ENCODE results near the gene LRRC37B.

- TF ChIP-seq, protein P1, sequence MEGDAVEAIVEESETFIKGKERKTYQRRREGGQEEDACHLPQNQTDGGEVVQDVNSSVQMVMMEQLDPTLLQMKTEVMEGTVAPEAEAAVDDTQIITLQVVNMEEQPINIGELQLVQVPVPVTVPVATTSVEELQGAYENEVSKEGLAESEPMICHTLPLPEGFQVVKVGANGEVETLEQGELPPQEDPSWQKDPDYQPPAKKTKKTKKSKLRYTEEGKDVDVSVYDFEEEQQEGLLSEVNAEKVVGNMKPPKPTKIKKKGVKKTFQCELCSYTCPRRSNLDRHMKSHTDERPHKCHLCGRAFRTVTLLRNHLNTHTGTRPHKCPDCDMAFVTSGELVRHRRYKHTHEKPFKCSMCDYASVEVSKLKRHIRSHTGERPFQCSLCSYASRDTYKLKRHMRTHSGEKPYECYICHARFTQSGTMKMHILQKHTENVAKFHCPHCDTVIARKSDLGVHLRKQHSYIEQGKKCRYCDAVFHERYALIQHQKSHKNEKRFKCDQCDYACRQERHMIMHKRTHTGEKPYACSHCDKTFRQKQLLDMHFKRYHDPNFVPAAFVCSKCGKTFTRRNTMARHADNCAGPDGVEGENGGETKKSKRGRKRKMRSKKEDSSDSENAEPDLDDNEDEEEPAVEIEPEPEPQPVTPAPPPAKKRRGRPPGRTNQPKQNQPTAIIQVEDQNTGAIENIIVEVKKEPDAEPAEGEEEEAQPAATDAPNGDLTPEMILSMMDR (IDR thresholded peaks at IDR 0.05): no peak
- TF ChIP-seq POLR2A (IDR thresholded peaks at IDR 0.05): no peak
These were observed 9.0 kb downstream of the LRRC37B start for GRCh38 chr17:32016231-32016630.
